Measurements from ENCODE around the gene KIF17.

DNA sequence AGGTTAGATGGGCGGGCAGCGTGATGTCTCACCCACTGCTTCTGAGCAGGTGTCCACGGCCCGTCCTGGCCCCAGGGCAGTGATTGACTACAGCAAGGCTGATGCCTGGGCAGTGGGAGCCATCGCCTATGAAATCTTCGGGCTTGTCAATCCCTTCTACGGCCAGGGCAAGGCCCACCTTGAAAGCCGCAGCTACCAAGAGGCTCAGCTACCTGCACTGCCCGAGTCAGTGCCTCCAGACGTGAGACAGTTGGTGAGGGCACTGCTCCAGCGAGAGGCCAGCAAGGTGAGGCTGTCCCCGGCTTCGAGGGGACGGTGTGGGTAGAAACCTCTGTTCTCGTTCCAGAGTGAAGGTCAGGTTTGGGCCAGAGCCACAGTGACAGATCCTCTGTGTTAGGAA is 68.9 kb downstream of the KIF17 start:
- TF ChIP-seq JUND (IDR thresholded peaks at IDR 0.05; ENCODE audit: low read length) (no peak), TAF1 (IDR thresholded peaks at IDR 0.05; ENCODE audit: low read depth, low read length) (no peak), USF2 (IDR thresholded peaks at IDR 0.05; ENCODE audit: low read length) (no peak), EZH2 (IDR thresholded peaks at IDR 0.05; ENCODE audit: low read depth, low read length, severe bottlenecking) (no peak), POLR2A (IDR thresholded peaks at IDR 0.05; ENCODE audit: control extremely low read depth in 1 of 2, low read depth in 2 of 2, low read length in 2 of 2) (no peak), POLR2AphosphoS5 (IDR thresholded peaks at IDR 0.05; ENCODE audit: low read depth, low read length) (no peak), EP300 (IDR thresholded peaks at IDR 0.05; ENCODE audit: borderline replicate concordance in 1 of 2, low read depth in 2 of 2, low read length in 2 of 2) (no peak), YY1 (IDR thresholded peaks at IDR 0.05; ENCODE audit: low read depth, low read length) (no peak), CHD1 (IDR thresholded peaks at IDR 0.05; ENCODE audit: low read depth, low read length) (no peak), NRF1 (IDR thresholded peaks at IDR 0.05; ENCODE audit: low read depth, low read length) (no peak)
- TF ChIP-seq, protein P1, sequence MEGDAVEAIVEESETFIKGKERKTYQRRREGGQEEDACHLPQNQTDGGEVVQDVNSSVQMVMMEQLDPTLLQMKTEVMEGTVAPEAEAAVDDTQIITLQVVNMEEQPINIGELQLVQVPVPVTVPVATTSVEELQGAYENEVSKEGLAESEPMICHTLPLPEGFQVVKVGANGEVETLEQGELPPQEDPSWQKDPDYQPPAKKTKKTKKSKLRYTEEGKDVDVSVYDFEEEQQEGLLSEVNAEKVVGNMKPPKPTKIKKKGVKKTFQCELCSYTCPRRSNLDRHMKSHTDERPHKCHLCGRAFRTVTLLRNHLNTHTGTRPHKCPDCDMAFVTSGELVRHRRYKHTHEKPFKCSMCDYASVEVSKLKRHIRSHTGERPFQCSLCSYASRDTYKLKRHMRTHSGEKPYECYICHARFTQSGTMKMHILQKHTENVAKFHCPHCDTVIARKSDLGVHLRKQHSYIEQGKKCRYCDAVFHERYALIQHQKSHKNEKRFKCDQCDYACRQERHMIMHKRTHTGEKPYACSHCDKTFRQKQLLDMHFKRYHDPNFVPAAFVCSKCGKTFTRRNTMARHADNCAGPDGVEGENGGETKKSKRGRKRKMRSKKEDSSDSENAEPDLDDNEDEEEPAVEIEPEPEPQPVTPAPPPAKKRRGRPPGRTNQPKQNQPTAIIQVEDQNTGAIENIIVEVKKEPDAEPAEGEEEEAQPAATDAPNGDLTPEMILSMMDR (IDR thresholded peaks at IDR 0.05; ENCODE audit: control extremely low read depth in 1 of 3, insufficient read depth in 1 of 3, low read depth in 1 of 3, low read length in 3 of 3): no peak
- TF ChIP-seq, protein P2, sequence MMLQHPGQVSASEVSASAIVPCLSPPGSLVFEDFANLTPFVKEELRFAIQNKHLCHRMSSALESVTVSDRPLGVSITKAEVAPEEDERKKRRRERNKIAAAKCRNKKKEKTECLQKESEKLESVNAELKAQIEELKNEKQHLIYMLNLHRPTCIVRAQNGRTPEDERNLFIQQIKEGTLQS (IDR thresholded peaks at IDR 0.05; ENCODE audit: insufficient read depth, low read depth, low read length): no peak
- TF ChIP-seq, protein P3, sequence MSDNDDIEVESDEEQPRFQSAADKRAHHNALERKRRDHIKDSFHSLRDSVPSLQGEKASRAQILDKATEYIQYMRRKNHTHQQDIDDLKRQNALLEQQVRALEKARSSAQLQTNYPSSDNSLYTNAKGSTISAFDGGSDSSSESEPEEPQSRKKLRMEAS (IDR thresholded peaks at IDR 0.05): no peak
